Astrocyte of the cerebellum (primary cell): ENCODE results near the gene ITGA8.

Experiments used
- DNase-seq: peaks from one replicate; pipeline ENCODE4 v3.0.0-alpha.2; 2011; ENCODE audit warnings: low read depth
- H3K4me3 ChIP-seq: 2 replicates; pipeline ENCODE4 v1.5.1; 2011; ENCODE audit warnings: mild to moderate bottlenecking, low read depth, low read length, moderate library complexity
- CTCF ChIP-seq: IDR thresholded peaks from 2 replicates; pipeline ENCODE4 v1.5.1; 2012; ENCODE audit warnings: low read length, low read depth, moderate library complexity, mild to moderate bottlenecking; ENCODE audit errors: missing control alignments
- in situ Hi-C: cut with HindIII; loops from 2 replicates; pipeline ENCODE4 v1.10.0; 2017; ENCODE audit warnings: low sequenced_read_pairs

ITGA8 gene

GRCh38 chr10:15521328-15521903, 198.3 kb downstream of the ITGA8 start:
- no peak for TF ChIP-seq CTCF
- in situ Hi-C loops, result no loop called here
- no peak overlapping the region for H3K4me3 ChIP-seq
- DNase-seq, result no peak

- peak; percentile 19 for DNase-seq
- H3K4me3 ChIP-seq, result no peak overlapping the region
- TF ChIP-seq CTCF, result no peak
- in situ Hi-C loops, result no loop called here
Measured at GRCh38 chr10:15518250-15518649, 201.5 kb downstream of the ITGA8 start.

GRCh38 chr10:15516256-15517085, 203.3 kb downstream of the ITGA8 start:
- no peak overlapping the region for H3K4me3 ChIP-seq
- in situ Hi-C loops, result no loop called here
- no peak for TF ChIP-seq CTCF
- DNase-seq, result no peak

GRCh38 chr10:15515202-15515601, 204.5 kb downstream of the ITGA8 start:
- no peak for TF ChIP-seq CTCF
- DNase-seq, result no peak
- in situ Hi-C loops, result no loop called here
- H3K4me3 ChIP-seq, result no peak overlapping the region

GRCh38 chr10:15510963-15511362, 208.8 kb downstream of the ITGA8 start:
- in situ Hi-C loops, result no loop called here

GRCh38 chr10:15505329-15505728, 214.4 kb downstream of the ITGA8 start:
- H3K4me3 ChIP-seq, result no peak overlapping the region
- no peak for TF ChIP-seq CTCF
- DNase-seq, result no peak
- in situ Hi-C loops, result no loop called here

More at GRCh38 chr10:15510963-15511362, 208.8 kb downstream of the ITGA8 start:
- TF ChIP-seq CTCF, result no peak
- H3K4me3 ChIP-seq, result no peak overlapping the region
- no peak for DNase-seq
